ENCODE measurements around the gene SF3B5.

SF3B5 gene

GRCh38 chr6:144119376-144119775 is 24.0 kb upstream of the SF3B5 start:
- Mint-ChIP-seq H3K9me3 (peaks cover 5% of the 10 kb centered on the region), H3K4me3 (no peak overlapping the region), H3K27ac (no peak overlapping the region), H3K27me3 (ENCODE audit: low read depth) (peaks cover 4% of the 10 kb centered on the region), H3K4me1 (no peaks in the 10 kb centered on the region), H3K36me3 (ENCODE audit: low read depth) (no peaks in the 10 kb centered on the region)
- TF ChIP-seq, protein P1, sequence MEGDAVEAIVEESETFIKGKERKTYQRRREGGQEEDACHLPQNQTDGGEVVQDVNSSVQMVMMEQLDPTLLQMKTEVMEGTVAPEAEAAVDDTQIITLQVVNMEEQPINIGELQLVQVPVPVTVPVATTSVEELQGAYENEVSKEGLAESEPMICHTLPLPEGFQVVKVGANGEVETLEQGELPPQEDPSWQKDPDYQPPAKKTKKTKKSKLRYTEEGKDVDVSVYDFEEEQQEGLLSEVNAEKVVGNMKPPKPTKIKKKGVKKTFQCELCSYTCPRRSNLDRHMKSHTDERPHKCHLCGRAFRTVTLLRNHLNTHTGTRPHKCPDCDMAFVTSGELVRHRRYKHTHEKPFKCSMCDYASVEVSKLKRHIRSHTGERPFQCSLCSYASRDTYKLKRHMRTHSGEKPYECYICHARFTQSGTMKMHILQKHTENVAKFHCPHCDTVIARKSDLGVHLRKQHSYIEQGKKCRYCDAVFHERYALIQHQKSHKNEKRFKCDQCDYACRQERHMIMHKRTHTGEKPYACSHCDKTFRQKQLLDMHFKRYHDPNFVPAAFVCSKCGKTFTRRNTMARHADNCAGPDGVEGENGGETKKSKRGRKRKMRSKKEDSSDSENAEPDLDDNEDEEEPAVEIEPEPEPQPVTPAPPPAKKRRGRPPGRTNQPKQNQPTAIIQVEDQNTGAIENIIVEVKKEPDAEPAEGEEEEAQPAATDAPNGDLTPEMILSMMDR (IDR thresholded peaks at IDR 0.05; ENCODE audit: unreplicated experiment in 3 of 3) = no peak

DNA sequence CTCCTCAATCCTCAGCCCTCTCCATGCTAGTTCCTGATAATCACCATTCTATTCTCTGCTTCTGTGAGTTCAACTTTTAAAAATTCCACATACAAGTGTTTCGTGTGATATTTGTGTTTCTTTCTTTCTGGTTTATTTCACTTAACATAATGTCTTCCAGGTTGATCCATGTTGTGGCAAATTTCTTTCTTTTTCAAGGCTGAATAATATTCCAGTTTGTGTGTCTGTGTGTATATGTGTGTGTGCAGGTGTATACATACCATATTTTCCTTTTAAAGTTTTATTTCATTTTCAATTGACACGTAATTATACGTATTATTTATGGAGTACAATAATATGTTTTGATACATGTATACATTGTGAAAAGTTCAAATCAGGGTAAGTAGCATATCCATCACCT is 19.8 kb upstream of the SF3B5 start:
- TF ChIP-seq, protein P1 (IDR thresholded peaks at IDR 0.05; ENCODE audit: unreplicated experiment in 3 of 3) = no peak
- Mint-ChIP-seq H3K36me3 (ENCODE audit: low read depth) (no peaks in the 10 kb centered on the region), H3K4me3 (no peak overlapping the region), H3K27ac (no peak overlapping the region), H3K9me3 (no peaks in the 10 kb centered on the region), H3K27me3 (ENCODE audit: low read depth) (no peaks in the 10 kb centered on the region), H3K4me1 (no peaks in the 10 kb centered on the region)

DNA sequence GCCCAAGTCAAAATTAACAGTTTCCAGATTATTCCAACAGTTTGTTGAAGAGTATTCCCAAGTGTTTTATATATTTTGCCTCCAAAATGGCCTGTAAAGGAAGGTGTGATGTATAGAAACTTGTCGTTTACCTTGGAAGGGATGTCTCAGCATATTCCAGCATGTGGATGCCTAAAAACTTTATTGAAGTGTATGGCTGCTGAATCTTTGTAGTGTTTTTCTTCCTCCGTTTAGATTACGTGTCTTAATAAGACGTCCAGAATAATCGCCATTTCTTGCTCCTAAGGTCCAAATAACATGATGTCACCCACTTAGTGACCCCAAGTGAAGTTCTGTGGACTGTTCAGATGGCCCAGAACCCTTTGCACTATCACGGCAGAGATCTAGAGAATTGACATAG is 18.0 kb upstream of the SF3B5 start:
- Mint-ChIP-seq H3K27ac (no peak overlapping the region), H3K4me3 (no peak overlapping the region), H3K27me3 (ENCODE audit: low read depth) (peaks cover 3% of the 10 kb centered on the region), H3K9me3 (no peaks in the 10 kb centered on the region), H3K4me1 (no peaks in the 10 kb centered on the region), H3K36me3 (ENCODE audit: low read depth) (no peaks in the 10 kb centered on the region)
- TF ChIP-seq, protein P1 (IDR thresholded peaks at IDR 0.05; ENCODE audit: unreplicated experiment in 3 of 3) = no peak

DNA sequence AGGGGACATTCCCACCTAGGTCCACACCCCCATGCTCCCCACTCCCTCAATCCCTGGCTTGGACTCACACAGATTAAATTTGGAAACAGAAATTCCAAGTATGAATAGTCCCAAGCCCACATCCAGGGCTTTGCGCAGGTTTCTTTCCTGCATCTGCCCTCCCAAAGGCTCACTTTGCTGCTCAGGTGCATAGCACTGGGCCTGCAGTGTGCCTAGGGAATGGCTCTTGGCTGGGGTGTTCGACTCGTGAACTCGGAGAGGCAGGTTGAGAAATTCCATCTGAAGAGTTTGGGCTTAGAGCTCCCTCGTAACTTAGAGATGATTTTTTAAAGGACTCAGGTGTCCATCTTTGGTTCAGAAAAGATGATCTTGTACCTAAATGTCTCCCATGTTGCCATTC is 14.8 kb upstream of the SF3B5 start:
- Mint-ChIP-seq H3K27ac (no peak overlapping the region), H3K4me3 (no peak overlapping the region), H3K27me3 (ENCODE audit: low read depth) (peaks cover 3% of the 10 kb centered on the region), H3K4me1 (peaks cover under 1% of the 10 kb centered on the region), H3K9me3 (no peaks in the 10 kb centered on the region), H3K36me3 (ENCODE audit: low read depth) (no peaks in the 10 kb centered on the region)
- TF ChIP-seq, protein P1 (IDR thresholded peaks at IDR 0.05; ENCODE audit: unreplicated experiment in 3 of 3) = no peak

DNA sequence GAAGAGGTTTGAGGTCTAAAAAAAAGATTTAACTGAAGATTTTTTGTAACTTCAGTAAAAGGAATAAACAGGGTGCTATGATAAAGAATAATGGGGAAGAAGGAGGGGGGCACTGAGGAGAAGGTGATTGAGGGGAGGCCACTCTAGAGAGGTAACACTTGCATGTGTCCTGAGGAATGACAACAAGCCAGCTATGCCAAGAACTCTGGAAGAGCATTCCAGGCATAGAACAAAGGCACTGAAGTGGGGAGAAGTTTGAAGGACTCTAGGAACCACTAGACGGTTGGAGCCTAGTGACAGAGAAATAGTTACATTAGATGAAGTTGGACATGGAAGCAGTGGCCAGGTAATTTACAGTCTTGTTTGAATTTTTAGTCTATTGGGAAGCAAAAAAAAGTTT is 10.8 kb upstream of the SF3B5 start:
- peaks cover 5% of the 10 kb centered on the region for H3K4me1 Mint-ChIP-seq
- no peaks in the 10 kb centered on the region for H3K36me3 Mint-ChIP-seq (ENCODE audit: low read depth)
- H3K9me3 Mint-ChIP-seq = no peaks in the 10 kb centered on the region
- TF ChIP-seq, protein P1 (IDR thresholded peaks at IDR 0.05; ENCODE audit: unreplicated experiment in 3 of 3) = no peak
- H3K4me3 Mint-ChIP-seq = no peak overlapping the region
- peaks cover 3% of the 10 kb centered on the region for H3K27me3 Mint-ChIP-seq (ENCODE audit: low read depth)
- peak overlapping the region in 1 of 3 experiments; percentile 26 for H3K27ac Mint-ChIP-seq

DNA sequence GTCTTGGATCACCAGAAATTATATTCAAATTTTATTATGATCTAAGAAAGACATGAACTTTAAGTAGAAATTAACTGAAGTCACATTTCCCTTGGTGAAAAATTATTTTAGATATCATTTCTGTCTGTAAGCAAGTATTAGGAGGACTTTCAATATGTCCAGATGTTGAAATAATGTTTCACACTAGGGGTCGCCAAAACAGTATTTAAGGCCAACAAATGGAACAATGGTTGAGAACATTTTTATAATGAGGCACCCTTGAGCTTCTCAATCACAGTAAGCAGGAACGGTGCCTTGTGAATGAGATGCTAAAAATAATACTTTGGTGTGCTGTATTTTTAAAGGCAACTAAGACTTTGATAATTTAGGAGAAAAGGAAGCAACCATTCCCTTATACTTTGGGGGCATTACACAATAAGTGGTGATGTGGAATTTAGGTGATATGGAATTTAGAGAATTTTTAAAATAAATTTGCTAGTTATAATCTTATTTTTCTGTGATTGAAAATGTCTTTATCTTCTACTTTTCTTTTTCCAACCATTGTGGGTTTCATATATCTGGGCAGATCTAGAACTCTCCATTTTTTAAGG is 9.6 kb upstream of the SF3B5 start:
- H3K27me3 Mint-ChIP-seq (ENCODE audit: low read depth) = peaks cover 3% of the 10 kb centered on the region
- H3K4me3 Mint-ChIP-seq = no peak overlapping the region
- H3K9me3 Mint-ChIP-seq = no peaks in the 10 kb centered on the region
- H3K4me1 Mint-ChIP-seq = peaks cover 5% of the 10 kb centered on the region
- TF ChIP-seq, protein P1 (IDR thresholded peaks at IDR 0.05; ENCODE audit: unreplicated experiment in 3 of 3) = peak; percentile 70 to 82 (median 73)
- no peak overlapping the region for H3K27ac Mint-ChIP-seq
- H3K36me3 Mint-ChIP-seq (ENCODE audit: low read depth) = no peaks in the 10 kb centered on the region
